ENCODE results near the gene PLD1. TPM values are rescaled to one million over a fixed set of nuclear protein-coding genes. Genes with fewer than 3 reads are reported as not detected.

Gene PLD1
- total RNA-seq, 1 donor from 2014 or later, result 13.9 TPM

DNA sequence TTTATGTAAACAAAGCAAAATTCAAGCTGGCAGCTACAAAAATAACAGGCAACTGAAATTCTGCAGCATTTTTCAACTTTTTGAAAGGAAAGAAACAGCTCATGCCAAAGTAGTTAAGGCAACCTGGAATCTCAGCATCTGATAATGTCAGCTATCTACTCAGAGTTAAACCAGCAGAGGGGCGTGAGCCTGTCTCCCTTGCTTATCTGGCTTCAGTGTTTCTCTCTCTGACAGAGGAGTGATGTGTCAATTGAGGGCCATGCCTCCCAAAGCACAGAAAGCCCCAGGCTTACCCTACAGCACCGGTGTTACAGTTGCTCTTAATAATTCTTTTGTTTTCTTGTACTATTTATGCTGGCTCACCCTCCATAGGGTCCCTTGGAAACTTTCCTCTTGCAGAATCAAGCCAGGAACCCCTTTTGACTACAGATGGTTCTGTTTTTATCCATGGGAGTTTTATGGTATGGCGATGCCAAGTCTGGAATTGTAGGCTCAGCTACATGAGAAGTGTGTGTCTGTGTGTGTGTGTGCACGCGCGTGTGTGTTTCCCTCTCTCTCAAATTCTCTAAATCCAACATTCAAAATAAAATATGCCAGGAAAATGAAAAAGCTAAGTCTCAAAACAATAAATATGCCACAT, 40.2 kb upstream of the PLD1 start:
- Mint-ChIP-seq H3K4me1 (ENCODE audit: unreplicated experiment) (peaks cover 48% of the 10 kb centered on the region), H3K36me3 (ENCODE audit: unreplicated experiment) (peaks cover 6% of the 10 kb centered on the region), H3K4me3 (ENCODE audit: unreplicated experiment) (no peak overlapping the region), H3K27ac (ENCODE audit: unreplicated experiment) (peak overlapping the region; percentile 81), H3K9me3 (ENCODE audit: unreplicated experiment) (peaks cover 10% of the 10 kb centered on the region), H3K27me3 (ENCODE audit: unreplicated experiment) (no peaks in the 10 kb centered on the region)
- TF ChIP-seq, protein P1, sequence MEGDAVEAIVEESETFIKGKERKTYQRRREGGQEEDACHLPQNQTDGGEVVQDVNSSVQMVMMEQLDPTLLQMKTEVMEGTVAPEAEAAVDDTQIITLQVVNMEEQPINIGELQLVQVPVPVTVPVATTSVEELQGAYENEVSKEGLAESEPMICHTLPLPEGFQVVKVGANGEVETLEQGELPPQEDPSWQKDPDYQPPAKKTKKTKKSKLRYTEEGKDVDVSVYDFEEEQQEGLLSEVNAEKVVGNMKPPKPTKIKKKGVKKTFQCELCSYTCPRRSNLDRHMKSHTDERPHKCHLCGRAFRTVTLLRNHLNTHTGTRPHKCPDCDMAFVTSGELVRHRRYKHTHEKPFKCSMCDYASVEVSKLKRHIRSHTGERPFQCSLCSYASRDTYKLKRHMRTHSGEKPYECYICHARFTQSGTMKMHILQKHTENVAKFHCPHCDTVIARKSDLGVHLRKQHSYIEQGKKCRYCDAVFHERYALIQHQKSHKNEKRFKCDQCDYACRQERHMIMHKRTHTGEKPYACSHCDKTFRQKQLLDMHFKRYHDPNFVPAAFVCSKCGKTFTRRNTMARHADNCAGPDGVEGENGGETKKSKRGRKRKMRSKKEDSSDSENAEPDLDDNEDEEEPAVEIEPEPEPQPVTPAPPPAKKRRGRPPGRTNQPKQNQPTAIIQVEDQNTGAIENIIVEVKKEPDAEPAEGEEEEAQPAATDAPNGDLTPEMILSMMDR (IDR thresholded peaks at IDR 0.05), result no peak
- DNase-seq (ENCODE audit: extremely low spot score, unreplicated experiment), result no peak

DNA sequence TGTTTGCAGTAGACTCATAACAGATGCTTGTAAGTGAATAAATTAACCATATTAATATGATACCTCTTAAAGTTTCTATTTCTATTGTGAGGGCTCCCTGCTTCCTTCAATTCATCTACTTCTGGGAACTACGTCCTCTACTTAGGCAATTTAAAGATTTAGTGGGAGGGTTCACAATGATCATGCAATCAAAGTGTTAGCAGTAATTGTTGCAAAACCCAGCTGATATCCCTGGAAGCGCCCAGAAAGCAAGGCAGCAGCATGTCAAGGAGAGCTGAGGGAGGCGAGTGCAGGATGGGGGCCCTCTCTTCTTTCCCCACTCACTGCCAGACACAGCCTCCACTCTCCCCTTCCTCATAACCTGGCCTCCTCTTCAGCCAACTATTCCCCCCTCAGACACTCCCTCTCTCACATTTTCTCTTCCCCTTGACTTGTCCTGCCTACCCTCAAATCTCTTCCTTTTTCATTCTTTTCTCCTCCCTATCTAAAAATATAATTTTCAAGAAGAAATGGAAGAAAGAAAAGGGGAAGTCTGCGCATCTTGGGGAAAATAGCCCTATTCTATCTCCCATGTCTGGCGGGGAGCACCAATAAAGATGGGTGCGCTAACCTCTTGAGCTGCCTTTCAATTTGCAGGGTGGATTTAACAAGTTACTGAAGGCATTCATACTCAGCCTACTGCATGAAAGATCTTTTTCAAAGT, 39.5 kb upstream of the PLD1 start:
- no peak for DNase-seq (ENCODE audit: extremely low spot score, unreplicated experiment)
- H3K27me3 Mint-ChIP-seq (ENCODE audit: unreplicated experiment), result no peaks in the 10 kb centered on the region
- H3K27ac Mint-ChIP-seq (ENCODE audit: unreplicated experiment), result peak overlapping the region; percentile 81
- peaks cover 54% of the 10 kb centered on the region for H3K4me1 Mint-ChIP-seq (ENCODE audit: unreplicated experiment)
- H3K4me3 Mint-ChIP-seq (ENCODE audit: unreplicated experiment), result no peak overlapping the region
- TF ChIP-seq, protein P1 (IDR thresholded peaks at IDR 0.05), result no peak
- peaks cover 10% of the 10 kb centered on the region for H3K9me3 Mint-ChIP-seq (ENCODE audit: unreplicated experiment)
- peaks cover 8% of the 10 kb centered on the region for H3K36me3 Mint-ChIP-seq (ENCODE audit: unreplicated experiment)

DNA sequence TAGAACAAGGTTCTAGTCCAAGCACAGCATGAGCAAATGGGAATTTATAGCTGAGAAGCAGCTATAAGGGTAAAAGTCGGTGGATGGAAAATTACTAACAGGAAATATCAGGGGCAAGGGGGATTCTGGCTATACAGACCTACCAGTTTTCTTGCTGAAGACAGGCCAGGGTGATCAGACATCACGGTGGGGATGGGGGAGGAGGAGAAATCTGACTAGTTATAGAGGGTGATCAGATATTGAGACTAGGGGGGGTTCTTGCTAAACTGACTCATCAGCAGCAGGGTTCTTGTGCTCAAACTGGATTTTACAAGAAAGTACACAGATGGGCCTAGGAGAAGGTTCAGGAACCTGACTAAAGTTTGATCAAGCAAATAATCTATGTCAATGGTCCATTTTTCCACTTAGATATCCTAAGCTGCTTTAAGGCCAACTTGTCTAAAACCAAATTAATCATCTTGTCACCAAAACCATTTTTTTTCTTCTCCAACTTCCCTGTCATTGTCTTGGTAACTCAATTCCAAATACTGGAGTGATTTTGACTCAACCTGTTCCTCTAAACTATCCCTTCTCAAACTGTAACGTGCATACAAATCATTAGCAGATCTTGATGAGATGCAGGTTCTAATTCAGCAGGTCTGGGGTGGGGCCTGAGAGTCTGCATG, 37.4 kb upstream of the PLD1 start:
- Mint-ChIP-seq H3K4me3 (ENCODE audit: unreplicated experiment) (no peak overlapping the region), H3K9me3 (ENCODE audit: unreplicated experiment) (peaks cover 4% of the 10 kb centered on the region), H3K27me3 (ENCODE audit: unreplicated experiment) (no peaks in the 10 kb centered on the region), H3K27ac (ENCODE audit: unreplicated experiment) (no peak overlapping the region), H3K4me1 (ENCODE audit: unreplicated experiment) (peaks cover 62% of the 10 kb centered on the region), H3K36me3 (ENCODE audit: unreplicated experiment) (peaks cover 1% of the 10 kb centered on the region)
- DNase-seq (ENCODE audit: extremely low spot score, unreplicated experiment), result no peak
- TF ChIP-seq, protein P1 (IDR thresholded peaks at IDR 0.05), result no peak

DNA sequence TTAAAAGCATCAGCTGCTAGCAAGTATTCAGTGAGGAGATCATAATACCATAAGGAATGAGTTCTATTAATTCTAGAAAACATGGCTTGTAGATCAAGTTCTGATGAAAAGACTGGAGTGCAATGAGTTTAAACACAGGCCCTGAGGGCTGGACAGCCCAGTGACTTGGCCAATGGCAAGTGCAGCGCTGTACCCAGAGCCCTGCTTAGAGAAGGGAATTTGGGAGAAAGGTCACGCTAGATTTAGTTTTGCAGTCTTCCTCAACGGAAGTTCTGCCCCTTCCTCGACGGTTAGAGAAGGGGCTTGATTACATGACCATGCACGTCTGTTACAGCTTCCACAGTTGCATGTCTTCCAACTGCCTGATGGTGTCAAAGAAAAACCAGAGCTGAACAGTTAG, 36.9 kb upstream of the PLD1 start:
- TF ChIP-seq, protein P1 (IDR thresholded peaks at IDR 0.05), result no peak
- no peak for DNase-seq (ENCODE audit: extremely low spot score, unreplicated experiment)
- Mint-ChIP-seq H3K27ac (ENCODE audit: unreplicated experiment) (peak overlapping the region; percentile 39), H3K4me1 (ENCODE audit: unreplicated experiment) (peaks cover 64% of the 10 kb centered on the region), H3K4me3 (ENCODE audit: unreplicated experiment) (no peak overlapping the region), H3K36me3 (ENCODE audit: unreplicated experiment) (peaks cover 1% of the 10 kb centered on the region), H3K9me3 (ENCODE audit: unreplicated experiment) (peaks cover 4% of the 10 kb centered on the region), H3K27me3 (ENCODE audit: unreplicated experiment) (no peaks in the 10 kb centered on the region)

DNA sequence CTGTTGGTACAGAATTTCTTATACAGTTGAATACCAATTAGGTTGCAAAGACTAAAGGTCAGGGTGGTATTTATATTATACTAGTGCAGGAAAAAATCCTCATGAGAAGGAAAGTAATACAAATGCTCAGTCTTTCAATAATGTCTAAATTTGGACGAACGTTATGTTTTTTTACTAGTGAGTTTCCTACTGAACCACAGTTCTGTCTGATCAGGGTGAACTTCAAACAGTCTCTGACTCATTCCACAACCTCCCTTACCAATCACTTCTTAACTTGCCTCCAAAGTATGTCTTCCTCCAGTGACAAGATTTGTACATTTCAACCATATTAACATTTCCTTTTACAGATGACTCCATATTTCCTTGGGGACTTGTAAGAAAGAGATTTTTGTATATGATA, 36.3 kb upstream of the PLD1 start:
- H3K36me3 Mint-ChIP-seq (ENCODE audit: unreplicated experiment), result peaks cover 1% of the 10 kb centered on the region
- peaks cover 4% of the 10 kb centered on the region for H3K9me3 Mint-ChIP-seq (ENCODE audit: unreplicated experiment)
- H3K27me3 Mint-ChIP-seq (ENCODE audit: unreplicated experiment), result no peaks in the 10 kb centered on the region
- no peak for DNase-seq (ENCODE audit: extremely low spot score, unreplicated experiment)
- peak overlapping the region; percentile 39 for H3K27ac Mint-ChIP-seq (ENCODE audit: unreplicated experiment)
- peaks cover 67% of the 10 kb centered on the region for H3K4me1 Mint-ChIP-seq (ENCODE audit: unreplicated experiment)
- TF ChIP-seq, protein P1 (IDR thresholded peaks at IDR 0.05), result no peak
- H3K4me3 Mint-ChIP-seq (ENCODE audit: unreplicated experiment), result no peak overlapping the region
